ENCODE results near the gene LIN52.

- TF ChIP-seq ZNF276 (CRISPR knock-in tag; IDR thresholded peaks at IDR 0.05; ENCODE audit: low read depth) (no peak), KMT2A (CRISPR knock-in tag; IDR thresholded peaks at IDR 0.05) (no peak), EZH2 (conservative IDR thresholded peaks at IDR 0.05; ENCODE audit: low read depth, low read length) (no peak), ZNF720 (CRISPR knock-in tag; IDR thresholded peaks at IDR 0.05) (no peak), ZNF607 (CRISPR knock-in tag; IDR thresholded peaks at IDR 0.05; ENCODE audit: borderline replicate concordance) (no peak), POLR2AphosphoS5 (IDR thresholded peaks at IDR 0.05; ENCODE audit: low read depth, low read length) (no peak)
- TF ChIP-seq, protein P1, sequence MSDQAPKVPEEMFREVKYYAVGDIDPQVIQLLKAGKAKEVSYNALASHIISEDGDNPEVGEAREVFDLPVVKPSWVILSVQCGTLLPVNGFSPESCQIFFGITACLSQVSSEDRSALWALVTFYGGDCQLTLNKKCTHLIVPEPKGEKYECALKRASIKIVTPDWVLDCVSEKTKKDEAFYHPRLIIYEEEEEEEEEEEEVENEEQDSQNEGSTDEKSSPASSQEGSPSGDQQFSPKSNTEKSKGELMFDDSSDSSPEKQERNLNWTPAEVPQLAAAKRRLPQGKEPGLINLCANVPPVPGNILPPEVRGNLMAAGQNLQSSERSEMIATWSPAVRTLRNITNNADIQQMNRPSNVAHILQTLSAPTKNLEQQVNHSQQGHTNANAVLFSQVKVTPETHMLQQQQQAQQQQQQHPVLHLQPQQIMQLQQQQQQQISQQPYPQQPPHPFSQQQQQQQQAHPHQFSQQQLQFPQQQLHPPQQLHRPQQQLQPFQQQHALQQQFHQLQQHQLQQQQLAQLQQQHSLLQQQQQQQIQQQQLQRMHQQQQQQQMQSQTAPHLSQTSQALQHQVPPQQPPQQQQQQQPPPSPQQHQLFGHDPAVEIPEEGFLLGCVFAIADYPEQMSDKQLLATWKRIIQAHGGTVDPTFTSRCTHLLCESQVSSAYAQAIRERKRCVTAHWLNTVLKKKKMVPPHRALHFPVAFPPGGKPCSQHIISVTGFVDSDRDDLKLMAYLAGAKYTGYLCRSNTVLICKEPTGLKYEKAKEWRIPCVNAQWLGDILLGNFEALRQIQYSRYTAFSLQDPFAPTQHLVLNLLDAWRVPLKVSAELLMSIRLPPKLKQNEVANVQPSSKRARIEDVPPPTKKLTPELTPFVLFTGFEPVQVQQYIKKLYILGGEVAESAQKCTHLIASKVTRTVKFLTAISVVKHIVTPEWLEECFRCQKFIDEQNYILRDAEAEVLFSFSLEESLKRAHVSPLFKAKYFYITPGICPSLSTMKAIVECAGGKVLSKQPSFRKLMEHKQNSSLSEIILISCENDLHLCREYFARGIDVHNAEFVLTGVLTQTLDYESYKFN (CRISPR knock-in tag; conservative IDR thresholded peaks at IDR 0.05), result no peak
- TF ChIP-seq, protein P2, sequence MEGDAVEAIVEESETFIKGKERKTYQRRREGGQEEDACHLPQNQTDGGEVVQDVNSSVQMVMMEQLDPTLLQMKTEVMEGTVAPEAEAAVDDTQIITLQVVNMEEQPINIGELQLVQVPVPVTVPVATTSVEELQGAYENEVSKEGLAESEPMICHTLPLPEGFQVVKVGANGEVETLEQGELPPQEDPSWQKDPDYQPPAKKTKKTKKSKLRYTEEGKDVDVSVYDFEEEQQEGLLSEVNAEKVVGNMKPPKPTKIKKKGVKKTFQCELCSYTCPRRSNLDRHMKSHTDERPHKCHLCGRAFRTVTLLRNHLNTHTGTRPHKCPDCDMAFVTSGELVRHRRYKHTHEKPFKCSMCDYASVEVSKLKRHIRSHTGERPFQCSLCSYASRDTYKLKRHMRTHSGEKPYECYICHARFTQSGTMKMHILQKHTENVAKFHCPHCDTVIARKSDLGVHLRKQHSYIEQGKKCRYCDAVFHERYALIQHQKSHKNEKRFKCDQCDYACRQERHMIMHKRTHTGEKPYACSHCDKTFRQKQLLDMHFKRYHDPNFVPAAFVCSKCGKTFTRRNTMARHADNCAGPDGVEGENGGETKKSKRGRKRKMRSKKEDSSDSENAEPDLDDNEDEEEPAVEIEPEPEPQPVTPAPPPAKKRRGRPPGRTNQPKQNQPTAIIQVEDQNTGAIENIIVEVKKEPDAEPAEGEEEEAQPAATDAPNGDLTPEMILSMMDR (CRISPR knock-in tag; IDR thresholded peaks at IDR 0.05), result no peak
- TF ChIP-seq, protein P3, sequence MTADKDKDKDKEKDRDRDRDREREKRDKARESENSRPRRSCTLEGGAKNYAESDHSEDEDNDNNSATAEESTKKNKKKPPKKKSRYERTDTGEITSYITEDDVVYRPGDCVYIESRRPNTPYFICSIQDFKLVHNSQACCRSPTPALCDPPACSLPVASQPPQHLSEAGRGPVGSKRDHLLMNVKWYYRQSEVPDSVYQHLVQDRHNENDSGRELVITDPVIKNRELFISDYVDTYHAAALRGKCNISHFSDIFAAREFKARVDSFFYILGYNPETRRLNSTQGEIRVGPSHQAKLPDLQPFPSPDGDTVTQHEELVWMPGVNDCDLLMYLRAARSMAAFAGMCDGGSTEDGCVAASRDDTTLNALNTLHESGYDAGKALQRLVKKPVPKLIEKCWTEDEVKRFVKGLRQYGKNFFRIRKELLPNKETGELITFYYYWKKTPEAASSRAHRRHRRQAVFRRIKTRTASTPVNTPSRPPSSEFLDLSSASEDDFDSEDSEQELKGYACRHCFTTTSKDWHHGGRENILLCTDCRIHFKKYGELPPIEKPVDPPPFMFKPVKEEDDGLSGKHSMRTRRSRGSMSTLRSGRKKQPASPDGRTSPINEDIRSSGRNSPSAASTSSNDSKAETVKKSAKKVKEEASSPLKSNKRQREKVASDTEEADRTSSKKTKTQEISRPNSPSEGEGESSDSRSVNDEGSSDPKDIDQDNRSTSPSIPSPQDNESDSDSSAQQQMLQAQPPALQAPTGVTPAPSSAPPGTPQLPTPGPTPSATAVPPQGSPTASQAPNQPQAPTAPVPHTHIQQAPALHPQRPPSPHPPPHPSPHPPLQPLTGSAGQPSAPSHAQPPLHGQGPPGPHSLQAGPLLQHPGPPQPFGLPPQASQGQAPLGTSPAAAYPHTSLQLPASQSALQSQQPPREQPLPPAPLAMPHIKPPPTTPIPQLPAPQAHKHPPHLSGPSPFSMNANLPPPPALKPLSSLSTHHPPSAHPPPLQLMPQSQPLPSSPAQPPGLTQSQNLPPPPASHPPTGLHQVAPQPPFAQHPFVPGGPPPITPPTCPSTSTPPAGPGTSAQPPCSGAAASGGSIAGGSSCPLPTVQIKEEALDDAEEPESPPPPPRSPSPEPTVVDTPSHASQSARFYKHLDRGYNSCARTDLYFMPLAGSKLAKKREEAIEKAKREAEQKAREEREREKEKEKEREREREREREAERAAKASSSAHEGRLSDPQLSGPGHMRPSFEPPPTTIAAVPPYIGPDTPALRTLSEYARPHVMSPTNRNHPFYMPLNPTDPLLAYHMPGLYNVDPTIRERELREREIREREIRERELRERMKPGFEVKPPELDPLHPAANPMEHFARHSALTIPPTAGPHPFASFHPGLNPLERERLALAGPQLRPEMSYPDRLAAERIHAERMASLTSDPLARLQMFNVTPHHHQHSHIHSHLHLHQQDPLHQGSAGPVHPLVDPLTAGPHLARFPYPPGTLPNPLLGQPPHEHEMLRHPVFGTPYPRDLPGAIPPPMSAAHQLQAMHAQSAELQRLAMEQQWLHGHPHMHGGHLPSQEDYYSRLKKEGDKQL (CRISPR knock-in tag; IDR thresholded peaks at IDR 0.05; ENCODE audit: low read depth), result no peak
Observed at GRCh38 chr14:74205882-74206281, 121.1 kb downstream of the LIN52 start.

Measured in HepG2 (cell line).